HepG2 (cell line): ENCODE results near the gene KCNF1. TPM values are rescaled to one million over a fixed set of nuclear protein-coding genes. Genes with fewer than 3 reads are reported as not detected.

Source experiments
- ATAC-seq: fragments of 200-7000 bp; cut with Tn5 transposase; 3 replicates; pipeline ENCODE4 v1.9.1; 2020; ENCODE audit warnings: mild to moderate bottlenecking, moderate library complexity
- BruUV-seq: library from RNA; stranded (reverse); fragments of 400-500 nt; replicated peaks from 2 replicates; lab custom pipeline; 2021; lab: Mats Ljungman, UMichigan
- CTCF ChIA-PET: fragments of 300-600 bp; formaldehyde crosslinking; extraction: SDS; loops from one replicate; lab custom pipeline; 2021; ENCODE audit warnings: low total read pairs, inconsistent platforms, low intra/inter-chr PET ratio; lab: Yijun Ruan, JAX
- POLR2A ChIA-PET: fragments of 350-600 bp; sonication (Branson Sonifier 250); formaldehyde crosslinking; loops from one replicate; lab custom pipeline; 2020; ENCODE audit warnings: antibody characterized with exemption, inconsistent platforms; lab: Yijun Ruan, JAX
- DNase-seq: peaks from one replicate; pipeline ENCODE4 v3.0.0-alpha.2; 2015; ENCODE audit warnings: low spot score
- FAIRE-seq: peaks from 3 replicates; lab custom pipeline; 2011; peaks lifted over from hg19 to GRCh38; lab: Jason Lieb, UNC
- H2AFZ ChIP-seq: one replicate; pipeline ENCODE4 v1.6.1; 2011; ENCODE audit warnings: low read length, inconsistent platforms
- H3K27ac ChIP-seq: fragments of 300-600 bp; 3 replicates; pipeline ENCODE4 v1.8.0; 2011; ENCODE audit warnings: mixed run types, mild to moderate bottlenecking, mixed read lengths, low read length, inconsistent platforms; ENCODE audit not compliant: insufficient read depth; ENCODE audit errors: extremely low read length
- H3K27me3 ChIP-seq, 2 experiments: fragments of 200-600 bp in 1 of 2; 2 replicates in 1 of 2; 3 replicates in 1 of 2; pipeline versions ENCODE4 v1.6.0 to v1.8.0; 2011; ENCODE audit warnings: low read length in 2 of 2, mild to moderate bottlenecking in 2 of 2, moderate library complexity in 2 of 2, inconsistent platforms in 1 of 2; ENCODE audit not compliant: insufficient read depth in 2 of 2, control insufficient read depth in 1 of 2
- H3K36me3 ChIP-seq, 2 experiments: fragments of 200-600 bp in 1 of 2; replicated peaks in 1 of 2; 2 replicates in 1 of 2; 3 replicates in 1 of 2; pipeline versions ENCODE4 v1.5.1 to v1.8.0; 2011; ENCODE audit warnings: low read length in 2 of 2, inconsistent platforms in 1 of 2; ENCODE audit not compliant: insufficient read depth in 2 of 2, control insufficient read depth in 1 of 2
- H3K4me1 ChIP-seq: 2 replicates; pipeline ENCODE4 v1.5.1; 2012; ENCODE audit warnings: low read length, inconsistent platforms; ENCODE audit not compliant: insufficient read depth
- H3K4me2 ChIP-seq: 2 replicates; pipeline ENCODE4 v1.6.0; 2011; ENCODE audit warnings: low read depth, low read length, inconsistent platforms
- H3K4me3 ChIP-seq, 3 experiments: fragments of 200-600 bp in 1 of 3; sonication (generic), shearing (Covaris generic) in 1 of 3; replicated peaks in 1 of 3; 2 replicates each; pipeline ENCODE4 v1.5.1; 2011 to 2016; ENCODE audit warnings: low read length in 3 of 3, inconsistent platforms in 2 of 3, low read depth in 2 of 3, mild to moderate bottlenecking in 2 of 3, control low read depth in 1 of 3, mixed read lengths in 1 of 3; ENCODE audit not compliant: insufficient read depth in 1 of 3
- H3K79me2 ChIP-seq: one replicate; pipeline ENCODE4 v1.6.1; 2011; ENCODE audit warnings: low read length, inconsistent platforms; ENCODE audit not compliant: insufficient read depth
- H3K9ac ChIP-seq: 2 replicates; pipeline ENCODE4 v1.6.0; 2011; ENCODE audit warnings: mild to moderate bottlenecking, low read depth, low read length, inconsistent platforms; ENCODE audit not compliant: insufficient read depth
- H3K9me3 ChIP-seq: 2 replicates; pipeline ENCODE4 v1.5.1; 2012; ENCODE audit warnings: mild to moderate bottlenecking, low read length
- H4K20me1 ChIP-seq: 2 replicates; pipeline ENCODE4 v1.6.0; 2011; ENCODE audit warnings: inconsistent platforms, mild to moderate bottlenecking, low read length, moderate library complexity; ENCODE audit not compliant: insufficient read depth
- BCL6 ChIP-seq: IDR thresholded peaks from 2 replicates; pipeline ENCODE4 v1.6.1; 2016; ENCODE audit warnings: missing genetic modification reagents, missing compliant biosample characterization
- HOXD1 ChIP-seq: sonication (generic); formaldehyde crosslinking; IDR thresholded peaks from 2 replicates; pipeline ENCODE4 v1.5.0; 2020; ENCODE audit warnings: missing genetic modification reagents
- PHF21A ChIP-seq: sonication (generic); formaldehyde crosslinking; IDR thresholded peaks from 2 replicates; pipeline ENCODE4 v1.5.0; 2020; ENCODE audit warnings: mild to moderate bottlenecking, missing genetic modification reagents
- PRPF4 ChIP-seq: fragments of 200-400 bp; formaldehyde crosslinking; IDR thresholded peaks from 2 replicates; pipeline ENCODE4 v1.6.1; 2016; ENCODE audit warnings: low read length, low read depth; ENCODE audit not compliant: poor library complexity, severe bottlenecking
- RFX3 ChIP-seq: IDR thresholded peaks from 2 replicates; pipeline ENCODE4 v1.6.1; 2016; ENCODE audit warnings: missing biosample characterization, missing genetic modification reagents
- SPEN ChIP-seq: sonication (generic); formaldehyde crosslinking; IDR thresholded peaks from 2 replicates; pipeline ENCODE4 v1.5.1; 2020; ENCODE audit warnings: low read depth, mild to moderate bottlenecking, missing genetic modification reagents
- TOE1 ChIP-seq: sonication (generic); formaldehyde crosslinking; IDR thresholded peaks from 2 replicates; pipeline ENCODE4 v1.4.0; 2020; ENCODE audit warnings: mild to moderate bottlenecking, missing genetic modification reagents
- ZMYM2 ChIP-seq: sonication (generic); formaldehyde crosslinking; IDR thresholded peaks from 2 replicates; pipeline ENCODE4 v1.8.0; 2022; ENCODE audit warnings: mild to moderate bottlenecking, missing genetic modification reagents
- ZNF317 ChIP-seq: sonication (generic); formaldehyde crosslinking; IDR thresholded peaks from 2 replicates; pipeline ENCODE4 v1.5.0; 2020; ENCODE audit warnings: mild to moderate bottlenecking, missing genetic modification reagents
- WGBS: methylation state at CpG from one replicate; pipeline ENCODE4 v1.1.6; 2017; ENCODE audit warnings: low lambda C conversion rate; 5-methylcytosine and 5-hydroxymethylcytosine counted together
- in situ Hi-C: cut with HindIII; loops from 2 replicates; pipeline ENCODE4 v1.10.0; 2017; ENCODE audit warnings: low pct_unique_long_range_greater_than_20kb; ENCODE audit not compliant: extremely low pct_ligation_motif_present
- intact Hi-C: fragments of 100-400 bp; cut with micrococcal nuclease; formaldehyde crosslinking; loops from one replicate; pipeline ENCODE4 v1.10.0; 2022; ENCODE audit not compliant: unreplicated experiment
- polyA plus RNA-seq, 8 experiments: library from polyadenylated mRNA; depleted of rRNA in 3 of 8; stranded (reverse) in 7 of 8; unstranded in 1 of 8; fragments of >200 nt; fragmentation: Illumina TruSeq in 4 of 8; extraction: Trizol in 4 of 8; gene quantifications; 2 replicates each; pipeline versions ENCODE4 v1.2.1 to v1.2.3, GENCODE V29; 2011 to 2016; ENCODE audit warnings: low read depth in 4 of 8, missing spikeins in 1 of 8, mixed read lengths in 1 of 8; ENCODE audit not compliant: insufficient read depth in 1 of 8
- total RNA-seq, 5 experiments: library from RNA; depleted of rRNA; stranded (reverse); fragments of >200 nt; fragmentation: Illumina TruSeq; extraction: Trizol; gene quantifications; 2 replicates each; pipeline ENCODE4 v1.2.3, GENCODE V29; 2016; ENCODE audit warnings: low read depth in 1 of 5
- TF ChIP-seq, protein P1 (sequence below): sonication (generic); formaldehyde crosslinking; conservative IDR thresholded peaks from 2 replicates; pipeline ENCODE4 v1.4.0; 2020; ENCODE audit warnings: missing genetic modification reagents

The KCNF1 gene
- total and polyA plus RNA-seq, 2 of the 13 experiments (the other 11 are each of a cell fraction or from before 2014, with no cell fraction given), result 0.09 to 0.12 TPM

DNA sequence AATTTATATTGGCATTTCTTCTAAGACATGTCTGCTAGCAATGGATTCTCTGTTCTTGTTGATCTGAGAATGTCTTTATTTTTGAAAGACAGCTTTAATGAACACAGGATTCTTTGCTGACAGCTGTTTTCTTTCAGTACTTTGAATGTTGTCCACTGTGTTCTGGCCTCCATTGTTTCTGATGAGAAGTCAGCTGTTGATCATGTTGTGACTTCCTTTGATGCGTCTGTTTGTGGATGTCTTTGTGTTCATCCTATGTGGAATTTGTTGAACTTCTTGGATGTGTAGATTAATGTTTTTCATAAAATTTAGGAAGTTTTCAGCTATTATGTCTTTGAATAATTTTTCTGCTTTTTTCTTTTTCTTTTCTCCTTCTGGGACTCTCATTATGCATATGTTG lies 39.8 kb upstream of the KCNF1 start:
- Histone ChIP-seq H3K79me2 (no peaks in the 10 kb centered on the region), H3K4me1 (no peaks in the 10 kb centered on the region), H4K20me1 (no peaks in the 10 kb centered on the region), H2AFZ (no peak overlapping the region), H3K9ac (no peak overlapping the region), H3K36me3 (no peaks in the 10 kb centered on the region), H3K27ac (no peak overlapping the region), H3K9me3 (peaks cover 5% of the 10 kb centered on the region; the same call in 1 of the 2 replicates), H3K27me3 (peaks cover 0 to 32% of the 10 kb centered on the region in 2 experiments; a peak in 2 of 5 replicates), H3K4me2 (no peak overlapping the region), H3K4me3 (no peak overlapping the region)
- no peak for DNase-seq
- in situ Hi-C loops, result no loop called here
- no peak for ATAC-seq
- 91% methylated on average over 1 of the region's 1 CpG for WGBS
- CTCF ChIA-PET, result no interaction called here
- TF ChIP-seq PHF21A (CRISPR knock-in tag) (no peak), ZNF317 (CRISPR knock-in tag) (peak; percentile 95)
- intact Hi-C loops, result no loop called here
- FAIRE-seq, result no peak
- no TSS peak for BruUV-seq
- POLR2A ChIA-PET, result no interaction called here

DNA sequence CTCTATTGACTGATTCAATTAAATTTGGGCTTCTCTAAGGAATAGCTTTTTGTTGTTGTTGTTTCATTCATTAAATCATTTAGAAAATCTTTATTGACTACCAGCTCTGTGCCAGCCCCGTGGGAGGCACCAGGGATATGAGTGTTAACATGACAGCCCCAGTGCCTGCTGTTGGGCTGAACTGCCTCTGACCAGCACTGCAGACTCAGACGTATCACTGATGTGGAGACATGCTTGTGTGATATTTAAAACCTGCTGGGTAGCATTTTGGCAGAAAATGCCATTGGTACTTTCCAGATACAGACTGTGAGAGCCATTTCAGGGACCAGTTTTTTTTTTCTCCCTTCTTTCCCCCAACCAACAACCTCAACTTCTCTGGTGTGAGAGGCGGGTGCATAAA lies 38.6 kb upstream of the KCNF1 start:
- intact Hi-C loops (no loop called here), in situ Hi-C loops (no loop called here)
- no peak overlapping the region for H3K9ac ChIP-seq
- H3K4me2 ChIP-seq, result no peak overlapping the region
- no peaks in the 10 kb centered on the region for H4K20me1 ChIP-seq
- no peak overlapping the region for H3K4me3 ChIP-seq
- peaks cover 0 to 21% of the 10 kb centered on the region in 2 experiments; a peak in 2 of 5 replicates for H3K27me3 ChIP-seq
- no TSS peak for BruUV-seq
- POLR2A ChIA-PET, result no interaction called here
- H3K4me1 ChIP-seq, result no peaks in the 10 kb centered on the region
- TF ChIP-seq, protein P1, sequence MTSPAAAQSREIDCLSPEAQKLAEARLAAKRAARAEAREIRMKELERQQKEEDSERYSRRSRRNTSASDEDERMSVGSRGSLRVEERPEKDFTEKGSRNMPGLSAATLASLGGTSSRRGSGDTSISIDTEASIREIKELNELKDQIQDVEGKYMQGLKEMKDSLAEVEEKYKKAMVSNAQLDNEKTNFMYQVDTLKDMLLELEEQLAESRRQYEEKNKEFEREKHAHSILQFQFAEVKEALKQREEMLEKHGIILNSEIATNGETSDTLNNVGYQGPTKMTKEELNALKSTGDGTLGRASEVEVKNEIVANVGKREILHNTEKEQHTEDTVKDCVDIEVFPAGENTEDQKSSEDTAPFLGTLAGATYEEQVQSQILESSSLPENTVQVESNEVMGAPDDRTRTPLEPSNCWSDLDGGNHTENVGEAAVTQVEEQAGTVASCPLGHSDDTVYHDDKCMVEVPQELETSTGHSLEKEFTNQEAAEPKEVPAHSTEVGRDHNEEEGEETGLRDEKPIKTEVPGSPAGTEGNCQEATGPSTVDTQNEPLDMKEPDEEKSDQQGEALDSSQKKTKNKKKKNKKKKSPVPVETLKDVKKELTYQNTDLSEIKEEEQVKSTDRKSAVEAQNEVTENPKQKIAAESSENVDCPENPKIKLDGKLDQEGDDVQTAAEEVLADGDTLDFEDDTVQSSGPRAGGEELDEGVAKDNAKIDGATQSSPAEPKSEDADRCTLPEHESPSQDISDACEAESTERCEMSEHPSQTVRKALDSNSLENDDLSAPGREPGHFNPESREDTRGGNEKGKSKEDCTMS (CRISPR knock-in tag), result no peak
- TF ChIP-seq BCL6 (CRISPR knock-in tag) (no peak), TOE1 (CRISPR knock-in tag) (no peak), SPEN (CRISPR knock-in tag) (no peak), HOXD1 (CRISPR knock-in tag) (no peak), RFX3 (CRISPR knock-in tag) (no peak), PRPF4 (no peak), ZMYM2 (CRISPR knock-in tag) (no peak)
- no peak overlapping the region for H2AFZ ChIP-seq
- 1% methylated on average over 3 of the region's 3 CpGs for WGBS
- FAIRE-seq, result no peak
- no peak for DNase-seq
- CTCF ChIA-PET, result no interaction called here
- peaks cover 5% of the 10 kb centered on the region; the same call in 1 of the 2 replicates for H3K9me3 ChIP-seq
- H3K79me2 ChIP-seq, result no peaks in the 10 kb centered on the region
- no peaks in the 10 kb centered on the region for H3K36me3 ChIP-seq
- ATAC-seq, result no peak
- no peak overlapping the region for H3K27ac ChIP-seq
